Astrocyte (in vitro differentiated cells and primary cell): ENCODE measurements around the gene TRAF3IP1.
"Not testable (repeated sequence)": the region's sequence is repeated elsewhere in the genome, so short reads cannot be mapped to it uniquely, and the experiment has no call there.

Experiments
- CTCF ChIP-seq: IDR thresholded peaks from 2 replicates; pipeline ENCODE4 v1.5.1; 2011; ENCODE audit warnings: low read depth, mild to moderate bottlenecking, inconsistent platforms, low read length, moderate library complexity; ENCODE audit not compliant: insufficient read depth
- EZH2 ChIP-seq: IDR thresholded peaks from 2 replicates; pipeline ENCODE4 v1.6.1; 2012; ENCODE audit warnings: mild to moderate bottlenecking, low read length, inconsistent platforms; ENCODE audit not compliant: insufficient read depth

GRCh38 chr2:238273433-238273832 is 46.9 kb upstream of the TRAF3IP1 start:
- not testable (repeated sequence) for TF ChIP-seq CTCF, EZH2
